Kidney tubule cell (primary cell): ENCODE measurements around the gene TOMM20.

Experiments
- DNase-seq: peaks from one replicate; pipeline ENCODE4 v3.0.0-alpha.2; 2018; ENCODE audit warnings: low spot score

TOMM20 gene

GRCh38 chr1:235134171-235134570 is 5.5 kb upstream of the TOMM20 start:
- no peak for DNase-seq

GRCh38 chr1:235133086-235133485 is 4.4 kb upstream of the TOMM20 start:
- no peak for DNase-seq

DNA sequence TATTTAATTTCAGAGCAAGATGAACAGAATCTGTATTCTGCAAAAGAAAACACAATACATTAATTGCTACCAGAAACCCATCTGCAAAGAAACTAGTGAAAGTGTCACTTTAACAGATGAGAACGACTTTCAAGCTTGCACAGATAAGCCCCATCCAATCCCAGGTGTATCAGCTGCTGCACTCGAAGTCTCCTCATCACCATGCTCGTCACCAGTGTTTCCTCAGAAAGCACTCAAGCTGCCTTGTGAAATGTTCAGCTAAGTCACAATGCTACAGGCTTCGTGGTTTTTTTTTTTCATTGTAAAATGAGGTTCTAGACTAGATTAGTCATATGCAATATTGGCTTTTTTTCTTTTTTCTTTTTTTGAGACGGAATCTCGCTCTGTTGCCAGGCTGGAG is 3.3 kb upstream of the TOMM20 start:
- no peak for DNase-seq

- no peak for DNase-seq
These were observed 2.2 kb upstream of the TOMM20 start for GRCh38 chr1:235130766-235131270.

- DNase-seq: no peak
These were observed 1.3 kb upstream of the TOMM20 start for GRCh38 chr1:235129774-235130570.

DNA sequence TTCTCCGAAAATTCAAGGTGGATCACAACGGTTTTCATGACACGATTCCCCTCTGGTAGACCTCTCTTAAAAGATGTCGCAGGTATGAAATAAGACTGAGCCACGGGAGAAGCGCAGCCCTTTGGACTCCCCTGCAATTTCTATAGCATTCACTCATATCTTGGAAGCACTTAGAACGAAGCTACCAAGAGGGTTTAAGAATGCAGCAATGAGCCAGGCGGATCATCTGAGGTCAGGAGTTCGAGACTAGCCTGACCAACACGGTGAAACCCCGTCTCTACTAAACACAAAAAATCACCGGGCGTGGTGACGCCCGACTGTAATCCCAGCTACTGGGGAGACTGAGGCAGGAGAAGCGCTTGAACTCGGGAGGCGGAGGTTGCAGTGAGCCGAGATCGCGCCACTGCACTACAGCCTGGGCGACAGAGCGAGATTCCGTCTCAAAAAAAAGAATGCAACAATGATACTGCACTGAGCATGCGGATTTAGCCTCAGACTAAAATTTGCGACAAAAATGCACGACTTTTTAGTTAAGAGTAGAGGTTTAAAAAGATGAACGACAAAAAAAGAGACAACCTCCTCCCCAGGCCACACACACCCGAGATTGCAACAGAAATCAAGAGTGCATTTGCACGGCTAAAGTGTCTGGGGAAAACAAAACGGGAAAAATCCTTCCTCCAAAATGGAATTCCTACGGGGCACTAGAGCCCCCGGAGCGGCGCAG is 743 bp downstream of the TOMM20 start:
- no peak for DNase-seq

GRCh38 chr1:235127203-235127602 is 1.4 kb downstream of the TOMM20 start:
- no peak for DNase-seq

DNA sequence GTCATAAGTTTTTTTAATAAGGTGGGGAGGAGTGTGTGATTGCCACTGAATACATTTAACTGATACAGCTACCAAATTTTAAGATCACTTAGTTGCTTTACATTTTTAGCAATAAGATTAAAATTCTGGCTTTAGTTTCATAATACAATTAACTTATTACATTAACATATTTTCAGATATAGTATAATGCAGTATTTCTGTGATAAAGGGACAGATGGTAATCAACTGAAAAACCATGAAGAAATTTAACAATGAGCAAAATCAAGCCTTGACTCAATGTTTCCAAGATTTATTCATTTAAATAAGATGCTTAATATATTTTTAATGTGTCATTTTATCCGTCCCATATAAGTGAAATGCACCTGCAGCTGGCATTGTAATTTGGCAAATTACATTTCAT is 4.0 kb downstream of the TOMM20 start:
- DNase-seq: no peak

DNA sequence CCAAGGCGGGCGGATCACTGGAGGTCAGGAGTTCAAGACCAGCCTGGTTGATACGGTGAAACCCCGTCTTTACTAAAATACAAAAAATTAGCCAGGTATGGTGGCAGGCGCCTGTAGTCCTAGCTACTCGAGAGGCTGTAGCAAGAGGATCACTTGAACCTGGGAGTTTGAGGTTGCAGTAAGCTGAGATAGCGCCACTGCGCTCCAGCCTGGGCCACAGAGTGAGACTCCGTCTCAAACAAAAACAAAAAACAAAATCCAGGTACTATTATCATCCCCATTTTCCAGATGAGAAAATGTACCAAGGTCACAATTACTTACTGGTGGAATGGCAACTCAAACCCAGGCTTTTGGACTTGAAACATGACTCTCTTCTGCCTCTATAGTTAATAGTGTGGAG is 4.5 kb downstream of the TOMM20 start:
- no peak for DNase-seq

DNA sequence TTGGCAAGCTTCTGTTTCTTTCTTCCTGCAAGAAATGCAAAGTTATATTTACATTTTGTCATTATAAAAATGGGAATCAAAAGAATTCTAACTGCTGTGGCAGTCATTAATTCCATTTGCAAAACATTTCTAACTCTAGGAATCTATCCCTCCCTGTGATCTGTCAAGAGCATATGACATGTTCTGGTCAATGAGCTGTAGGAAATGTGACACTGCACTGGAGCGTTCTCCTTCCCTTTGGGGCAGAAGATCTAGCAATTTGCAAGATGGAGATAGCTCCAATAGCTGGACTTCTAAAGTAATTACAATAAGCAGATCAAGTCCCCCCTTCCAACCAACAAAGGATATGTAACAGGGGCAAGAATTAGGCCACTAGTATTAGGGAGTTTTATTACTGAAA is 6.3 kb downstream of the TOMM20 start:
- DNase-seq: no peak

DNA sequence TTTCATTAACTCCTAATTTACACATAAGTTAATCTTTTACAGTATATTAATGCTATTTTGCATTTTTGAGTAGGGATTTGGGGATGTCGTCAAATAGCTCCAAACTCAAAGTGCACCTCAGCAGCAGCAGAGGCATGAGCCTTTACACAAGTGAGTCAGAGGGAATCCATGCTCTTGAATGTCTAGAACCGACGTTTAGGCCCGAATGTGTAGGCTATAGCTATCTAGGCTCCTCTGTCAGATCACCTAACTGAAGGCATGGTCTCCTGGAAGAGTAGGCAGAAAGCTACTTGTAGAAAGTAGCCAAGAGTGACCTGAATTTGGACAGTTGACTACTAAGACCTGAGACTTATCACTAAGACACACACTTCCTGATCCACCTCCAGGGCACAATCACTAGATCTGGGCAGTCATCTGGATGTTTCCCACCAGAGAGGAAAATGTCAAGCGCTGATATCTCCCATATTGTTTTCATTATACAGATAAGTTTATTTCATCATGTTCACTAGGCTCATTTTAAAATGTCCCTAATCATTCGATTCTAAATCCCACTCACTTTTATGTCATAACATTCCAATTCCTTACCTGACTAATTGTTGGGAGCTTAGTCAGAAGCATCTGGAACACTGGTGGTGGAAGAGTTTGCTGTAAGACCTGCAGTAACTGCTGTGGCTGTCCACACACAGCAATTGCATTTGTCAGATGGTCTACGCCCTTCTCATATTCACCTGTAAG is 15.3 kb downstream of the TOMM20 start:
- peak; percentile 31 for DNase-seq

GRCh38 chr1:235112297-235113182 is 16.1 kb downstream of the TOMM20 start:
- no peak for DNase-seq

GRCh38 chr1:235111107-235111506 is 17.5 kb downstream of the TOMM20 start:
- DNase-seq: no peak

GRCh38 chr1:235108876-235109275 is 19.8 kb downstream of the TOMM20 start:
- DNase-seq: no peak

GRCh38 chr1:235108185-235108593 is 20.4 kb downstream of the TOMM20 start:
- DNase-seq: no peak

GRCh38 chr1:235107368-235108184 is 21.1 kb downstream of the TOMM20 start:
- no peak for DNase-seq

DNA sequence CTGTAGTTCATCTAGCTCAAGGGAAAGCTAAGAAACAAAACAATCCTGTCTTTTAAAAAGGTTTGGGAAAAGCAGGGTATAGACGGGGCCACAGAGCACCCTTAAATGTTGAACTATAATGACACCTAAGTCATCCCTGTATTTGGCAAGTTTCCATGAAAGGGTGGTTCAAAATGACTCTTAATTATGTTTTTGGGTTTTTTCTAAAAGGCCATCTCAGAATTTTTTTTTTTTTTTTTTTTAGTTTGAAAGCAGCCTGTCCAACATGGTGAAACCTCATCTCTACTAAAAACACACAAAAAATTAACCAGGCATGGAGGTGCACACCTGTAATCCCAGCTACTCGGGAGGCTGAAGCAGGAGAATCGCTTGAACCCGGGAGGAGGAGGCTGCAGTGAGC is 22.2 kb downstream of the TOMM20 start:
- DNase-seq: no peak

- DNase-seq: peak; percentile 30
These were observed 23.3 kb downstream of the TOMM20 start for GRCh38 chr1:235105051-235106043.

DNA sequence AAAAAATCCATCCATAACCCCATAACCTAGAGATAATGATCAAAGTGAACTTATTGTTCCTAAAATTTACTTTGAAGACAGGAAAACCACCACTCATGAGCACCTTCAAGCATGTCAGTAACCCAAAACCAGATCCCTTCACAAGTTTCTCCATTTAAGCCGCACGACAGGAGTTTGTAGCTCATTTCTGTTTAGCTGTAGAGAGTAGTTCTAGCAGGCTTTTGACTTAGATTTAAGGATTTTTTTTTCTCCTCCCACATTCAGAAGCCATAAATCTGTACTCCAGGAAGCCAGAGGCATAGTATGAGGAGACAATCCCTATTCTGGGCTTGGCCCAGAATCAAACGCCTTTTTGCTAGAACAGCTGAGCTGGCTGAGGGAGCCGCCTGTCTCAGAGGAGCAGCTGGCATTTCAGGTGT is 25.6 kb downstream of the TOMM20 start:
- DNase-seq: no peak

DNA sequence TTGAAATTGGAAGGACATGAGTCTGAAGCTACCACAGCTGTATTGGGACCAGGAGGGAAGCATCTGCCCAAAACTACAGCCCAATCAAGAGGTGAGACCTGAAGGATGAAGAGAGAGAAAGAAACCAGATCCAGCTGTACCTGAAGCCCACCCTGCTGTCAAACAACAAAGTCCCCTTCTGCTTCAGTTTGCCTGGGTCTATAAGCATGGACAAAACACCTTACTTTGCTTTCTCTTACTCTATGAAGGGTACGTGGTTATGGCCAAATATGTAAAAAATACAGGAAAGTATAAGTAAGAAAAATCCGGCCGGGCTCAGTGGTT is 26.4 kb downstream of the TOMM20 start:
- no peak for DNase-seq
